ES-I3 (cell line): ENCODE data around the gene HDAC5.

Source experiments
- H3K36me3 ChIP-seq: 2 replicates; pipeline ENCODE4 v1.6.1; 2013; ENCODE audit warnings: mild to moderate bottlenecking, low read length, control low read depth, moderate library complexity; ENCODE audit not compliant: insufficient read depth
- H3K4me1 ChIP-seq: 2 replicates; pipeline ENCODE4 v1.6.1; 2013; ENCODE audit warnings: mild to moderate bottlenecking, control low read depth, low read length; ENCODE audit not compliant: insufficient read depth
- H3K9ac ChIP-seq: 2 replicates; pipeline ENCODE4 v1.6.1; 2013; ENCODE audit warnings: low read depth, mild to moderate bottlenecking, low read length, moderate library complexity
- H3K9me3 ChIP-seq: 2 replicates; pipeline ENCODE4 v1.6.1; 2013; ENCODE audit warnings: mild to moderate bottlenecking, low read length, moderate library complexity; ENCODE audit not compliant: control insufficient read depth, insufficient read depth

Gene HDAC5

GRCh38 chr17:44093231-44093900 lies 30.1 kb downstream of the HDAC5 start:
- H3K9ac ChIP-seq, result no peak overlapping the region
- peaks cover 17% of the 10 kb centered on the region for H3K4me1 ChIP-seq
- H3K36me3 ChIP-seq, result no peaks in the 10 kb centered on the region

DNA sequence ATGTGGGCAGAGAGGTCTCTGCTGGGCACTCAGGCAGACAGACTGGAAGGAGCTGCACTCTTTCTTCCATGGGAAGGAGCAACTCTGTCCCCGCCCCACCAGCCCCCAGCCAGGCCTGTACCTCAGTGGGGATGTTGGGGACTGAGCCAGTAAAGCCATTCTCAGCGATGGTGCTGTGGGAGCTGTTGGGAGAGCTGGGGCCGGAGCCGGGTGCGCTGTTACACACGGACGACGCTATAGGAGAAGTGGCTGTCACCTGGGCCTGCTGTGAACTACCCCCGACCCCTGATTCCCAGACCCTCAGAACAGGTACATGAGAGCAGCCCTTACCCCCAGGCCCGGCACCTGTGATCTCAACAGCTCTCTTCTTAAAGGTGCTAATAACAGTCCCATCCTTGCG lies 31.4 kb downstream of the HDAC5 start:
- Histone ChIP-seq H3K9me3 (no peaks in the 10 kb centered on the region), H3K4me1 (peaks cover 23% of the 10 kb centered on the region), H3K9ac (no peak overlapping the region), H3K36me3 (no peaks in the 10 kb centered on the region)

More at GRCh38 chr17:44093231-44093900, 30.1 kb downstream of the HDAC5 start:
- no peaks in the 10 kb centered on the region for H3K9me3 ChIP-seq

GRCh38 chr17:44091200-44091997 lies 32.0 kb downstream of the HDAC5 start:
- Histone ChIP-seq H3K9me3 (no peaks in the 10 kb centered on the region), H3K4me1 (peaks cover 24% of the 10 kb centered on the region), H3K9ac (no peak overlapping the region), H3K36me3 (no peaks in the 10 kb centered on the region)

DNA sequence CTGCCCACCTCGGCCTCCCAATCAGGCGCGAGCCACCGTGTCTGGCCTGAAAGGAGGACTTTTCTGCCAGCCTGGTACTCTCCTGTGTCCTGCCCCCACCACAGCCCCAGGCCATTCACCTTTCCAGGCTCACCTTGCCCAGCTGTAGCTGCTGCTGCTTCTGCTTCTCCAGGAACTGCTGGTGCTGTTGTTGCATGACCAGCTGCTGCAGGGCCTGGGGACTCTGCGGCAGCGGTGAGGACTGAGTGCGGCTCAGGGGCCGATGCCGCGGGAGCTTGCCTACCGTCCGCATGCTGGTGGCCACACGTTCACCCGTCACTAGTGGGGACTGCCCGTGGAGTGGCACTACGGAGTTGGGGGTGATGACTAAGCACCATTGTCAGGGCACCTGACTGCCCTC lies 35.2 kb downstream of the HDAC5 start:
- Histone ChIP-seq H3K4me1 (peaks cover 40% of the 10 kb centered on the region), H3K9me3 (no peaks in the 10 kb centered on the region), H3K9ac (no peak overlapping the region), H3K36me3 (no peaks in the 10 kb centered on the region)

DNA sequence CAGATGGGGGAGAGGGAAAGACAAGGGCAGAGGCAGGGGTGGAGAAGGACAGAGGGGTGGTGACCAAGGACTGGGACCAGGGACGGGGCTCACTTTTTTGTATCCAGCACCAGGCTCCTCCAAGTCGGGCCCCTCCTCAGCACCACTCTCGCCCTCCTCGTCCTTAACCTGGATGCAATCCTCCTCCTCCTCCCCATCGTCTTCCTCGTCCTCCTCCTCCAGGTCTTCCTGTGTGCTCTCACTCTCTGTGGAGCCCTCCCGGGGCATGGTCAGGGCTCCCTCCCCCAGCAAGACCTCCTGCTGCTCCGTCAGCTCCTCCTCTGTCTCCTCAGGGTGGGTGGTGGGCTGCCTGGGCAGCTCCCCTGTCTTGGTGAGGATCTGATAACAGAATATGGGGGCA lies 36.1 kb downstream of the HDAC5 start:
- H3K9ac ChIP-seq, result peak overlapping the region; percentile 42
- no peaks in the 10 kb centered on the region for H3K9me3 ChIP-seq
- peaks cover 45% of the 10 kb centered on the region for H3K4me1 ChIP-seq
- H3K36me3 ChIP-seq, result no peaks in the 10 kb centered on the region; the same call in 1 of the 2 replicates

DNA sequence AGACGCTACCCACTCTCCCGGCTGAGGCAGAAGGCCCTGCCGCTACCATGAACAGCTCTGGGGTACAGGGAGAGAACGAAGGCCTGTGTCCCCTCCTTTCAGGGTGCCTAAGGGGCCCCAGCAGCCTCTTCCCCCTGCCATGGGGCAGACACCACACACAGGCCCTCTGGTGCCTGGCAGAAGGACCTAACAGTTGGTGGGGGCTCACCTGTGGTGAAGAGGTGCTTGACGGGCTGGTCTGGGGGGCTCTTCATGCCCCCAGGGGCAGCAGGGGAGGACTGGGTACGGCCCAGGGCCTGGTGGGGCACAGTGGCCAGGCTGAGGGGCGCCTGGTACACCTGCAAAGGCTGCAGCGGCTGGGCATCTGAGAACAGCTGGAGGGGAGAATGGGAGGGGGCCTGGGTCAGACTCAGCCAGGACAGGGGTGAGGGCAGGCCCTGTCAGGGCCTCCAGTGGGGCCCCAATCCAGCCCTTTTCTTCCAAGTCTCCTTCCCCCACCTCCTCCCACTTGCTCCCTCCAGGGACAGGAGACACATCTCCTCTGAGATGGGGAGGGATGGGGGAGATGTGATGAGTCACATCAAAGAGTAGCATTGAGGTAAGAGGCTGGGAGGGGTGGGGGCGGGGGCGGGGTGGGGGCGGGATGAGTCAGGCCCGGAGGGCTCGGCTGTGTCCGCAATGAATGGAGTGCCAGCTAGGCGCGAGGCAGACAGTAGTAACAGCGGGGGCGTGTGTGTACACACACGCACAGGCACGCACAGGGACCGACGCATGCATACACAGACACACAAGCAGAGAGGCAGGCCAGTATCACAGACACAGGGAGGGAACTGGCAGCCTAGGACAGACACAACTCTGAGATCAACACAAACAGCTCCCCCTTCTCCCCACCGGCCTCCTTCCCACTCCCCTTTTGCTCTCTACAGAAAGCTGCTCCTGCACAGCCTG lies 36.8 kb downstream of the HDAC5 start:
- peak overlapping the region; percentile 42 for H3K9ac ChIP-seq
- no peaks in the 10 kb centered on the region for H3K9me3 ChIP-seq
- H3K4me1 ChIP-seq, result peaks cover 46% of the 10 kb centered on the region
- peaks cover 6% of the 10 kb centered on the region for H3K36me3 ChIP-seq

- Histone ChIP-seq H3K9ac (peak overlapping the region; percentile 32; the same call in 1 of the 2 replicates), H3K4me1 (peaks cover 48% of the 10 kb centered on the region), H3K36me3 (peaks cover 8% of the 10 kb centered on the region), H3K9me3 (no peaks in the 10 kb centered on the region)
Observed at GRCh38 chr17:44085908-44086307, 37.5 kb downstream of the HDAC5 start.

GRCh38 chr17:44084921-44085320 lies 38.5 kb downstream of the HDAC5 start:
- H3K4me1 ChIP-seq, result peaks cover 48% of the 10 kb centered on the region
- no peaks in the 10 kb centered on the region for H3K9me3 ChIP-seq
- no peak overlapping the region for H3K9ac ChIP-seq
- peaks cover 8% of the 10 kb centered on the region for H3K36me3 ChIP-seq

DNA sequence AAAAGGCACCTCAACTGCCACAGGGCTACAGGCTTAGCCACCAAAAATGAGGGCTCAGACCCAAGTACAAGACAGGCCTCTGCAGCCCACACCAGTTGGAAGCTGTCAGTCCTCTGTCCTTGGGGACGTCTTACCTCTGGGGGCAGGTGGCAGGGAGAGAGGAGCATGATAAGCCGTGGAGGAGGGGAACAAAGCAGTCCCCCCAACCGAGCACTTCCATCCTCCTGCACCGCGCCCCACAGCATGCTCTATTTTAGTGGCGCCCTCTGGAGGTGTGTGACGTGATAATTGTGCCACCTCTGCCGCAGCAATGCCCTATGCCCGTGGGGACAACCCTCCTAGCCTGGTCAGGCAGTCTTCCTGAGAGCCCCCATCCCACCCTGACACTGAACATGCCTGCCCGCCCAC lies 39.3 kb downstream of the HDAC5 start:
- H3K4me1 ChIP-seq, result peaks cover 48% of the 10 kb centered on the region
- H3K9me3 ChIP-seq, result no peaks in the 10 kb centered on the region
- no peak overlapping the region for H3K9ac ChIP-seq
- peaks cover 8% of the 10 kb centered on the region for H3K36me3 ChIP-seq

- Histone ChIP-seq H3K4me1 (peaks cover 42% of the 10 kb centered on the region), H3K36me3 (peaks cover 8% of the 10 kb centered on the region)
Observed at GRCh38 chr17:44083250-44083849, 40.1 kb downstream of the HDAC5 start.

GRCh38 chr17:44082256-44082927 lies 41.0 kb downstream of the HDAC5 start:
- Histone ChIP-seq H3K4me1 (peaks cover 32% of the 10 kb centered on the region), H3K36me3 (peaks cover 8% of the 10 kb centered on the region), H3K9ac (no peak overlapping the region), H3K9me3 (no peaks in the 10 kb centered on the region)

More at GRCh38 chr17:44083250-44083849, 40.1 kb downstream of the HDAC5 start:
- no peak overlapping the region for H3K9ac ChIP-seq
- H3K9me3 ChIP-seq, result no peaks in the 10 kb centered on the region

DNA sequence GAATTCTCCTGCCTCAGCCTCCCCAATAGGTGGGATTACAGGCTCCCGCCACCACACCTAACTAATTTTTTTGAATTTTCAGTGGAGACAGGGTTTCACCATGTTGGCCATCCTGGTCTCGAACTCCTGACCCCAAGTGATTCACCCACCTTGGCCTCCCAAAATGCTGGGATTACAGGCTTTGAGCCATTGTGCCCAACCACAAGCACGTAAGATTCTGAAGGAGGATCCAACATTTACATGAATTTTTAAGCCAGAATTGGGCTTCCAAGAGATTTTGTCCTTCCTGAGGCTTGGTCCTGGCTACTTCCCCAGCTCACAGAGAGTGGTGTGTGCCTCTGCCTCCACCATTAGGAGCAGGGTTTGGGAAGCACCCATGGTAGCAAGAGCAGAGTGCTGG lies 41.8 kb downstream of the HDAC5 start:
- peaks cover 8% of the 10 kb centered on the region for H3K36me3 ChIP-seq
- H3K4me1 ChIP-seq, result peaks cover 32% of the 10 kb centered on the region
- H3K9me3 ChIP-seq, result no peaks in the 10 kb centered on the region
- H3K9ac ChIP-seq, result no peak overlapping the region
